Fibroblast of mammary gland (primary cell): ENCODE measurements around the gene FITM2.

Experiments
- DNase-seq: peaks from one replicate; pipeline ENCODE4 v3.0.0-alpha.2; 2010; ENCODE audit warnings: low read depth
- H3K4me3 ChIP-seq: 2 replicates; pipeline ENCODE4 v1.5.1; 2011; ENCODE audit warnings: low read depth, mild to moderate bottlenecking, low read length, moderate library complexity; ENCODE audit not compliant: control insufficient read depth
- TF ChIP-seq, protein P1 (sequence below): conservative IDR thresholded peaks from 2 replicates; pipeline ENCODE4 v1.5.1; 2011; ENCODE audit warnings: low read depth, low read length, inconsistent platforms; ENCODE audit not compliant: control insufficient read depth, insufficient read depth

The FITM2 gene

DNA sequence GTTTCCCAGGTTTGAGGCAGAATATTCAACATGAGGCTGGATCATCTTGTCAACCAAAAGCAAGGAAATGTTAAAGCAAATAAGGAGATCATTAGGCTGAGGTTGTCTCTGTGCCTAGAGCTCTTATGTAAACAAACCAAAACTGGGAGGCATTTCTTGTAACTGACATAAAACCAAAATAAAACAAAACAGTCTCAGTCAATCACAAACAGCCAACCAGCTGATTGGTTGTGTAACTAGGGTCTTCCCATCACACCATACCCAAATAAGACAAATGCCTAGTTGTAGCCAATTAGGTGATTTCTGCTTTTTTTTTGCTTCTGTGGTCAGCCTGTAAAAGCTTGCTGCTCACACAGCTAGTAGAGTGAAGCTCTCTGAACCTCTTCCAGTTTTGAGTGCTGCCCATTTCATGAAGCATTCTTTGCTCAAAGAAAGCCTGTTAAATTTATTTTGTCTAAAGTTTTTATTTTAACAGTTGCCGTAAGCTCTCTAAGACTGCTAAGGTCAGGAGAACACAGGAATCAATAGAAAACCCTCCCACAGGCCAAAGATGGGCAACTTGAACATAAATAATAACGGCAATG, 8.9 kb upstream of the FITM2 start:
- TF ChIP-seq, protein P1, sequence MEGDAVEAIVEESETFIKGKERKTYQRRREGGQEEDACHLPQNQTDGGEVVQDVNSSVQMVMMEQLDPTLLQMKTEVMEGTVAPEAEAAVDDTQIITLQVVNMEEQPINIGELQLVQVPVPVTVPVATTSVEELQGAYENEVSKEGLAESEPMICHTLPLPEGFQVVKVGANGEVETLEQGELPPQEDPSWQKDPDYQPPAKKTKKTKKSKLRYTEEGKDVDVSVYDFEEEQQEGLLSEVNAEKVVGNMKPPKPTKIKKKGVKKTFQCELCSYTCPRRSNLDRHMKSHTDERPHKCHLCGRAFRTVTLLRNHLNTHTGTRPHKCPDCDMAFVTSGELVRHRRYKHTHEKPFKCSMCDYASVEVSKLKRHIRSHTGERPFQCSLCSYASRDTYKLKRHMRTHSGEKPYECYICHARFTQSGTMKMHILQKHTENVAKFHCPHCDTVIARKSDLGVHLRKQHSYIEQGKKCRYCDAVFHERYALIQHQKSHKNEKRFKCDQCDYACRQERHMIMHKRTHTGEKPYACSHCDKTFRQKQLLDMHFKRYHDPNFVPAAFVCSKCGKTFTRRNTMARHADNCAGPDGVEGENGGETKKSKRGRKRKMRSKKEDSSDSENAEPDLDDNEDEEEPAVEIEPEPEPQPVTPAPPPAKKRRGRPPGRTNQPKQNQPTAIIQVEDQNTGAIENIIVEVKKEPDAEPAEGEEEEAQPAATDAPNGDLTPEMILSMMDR = no peak
- peak; percentile 39 for DNase-seq
- no peak overlapping the region for H3K4me3 ChIP-seq

DNA sequence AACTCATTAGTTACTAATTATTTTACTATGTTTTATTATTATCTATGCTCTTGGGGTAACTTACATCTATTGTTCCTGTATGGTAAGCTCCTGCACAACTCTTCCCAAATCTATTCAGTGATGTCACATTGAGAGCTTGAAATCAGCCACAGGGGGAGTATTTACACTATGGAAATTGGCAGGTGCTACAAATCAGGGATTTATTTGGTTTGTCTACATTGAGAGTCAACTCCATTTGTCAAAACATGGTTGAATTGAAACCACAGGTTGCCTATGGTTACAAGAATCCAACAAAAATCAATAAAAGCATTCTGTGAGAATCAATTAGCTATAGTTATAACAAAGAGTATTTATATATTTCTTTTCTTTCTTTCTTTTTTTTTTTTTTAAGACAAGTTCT, 3.9 kb upstream of the FITM2 start:
- DNase-seq = no peak

DNA sequence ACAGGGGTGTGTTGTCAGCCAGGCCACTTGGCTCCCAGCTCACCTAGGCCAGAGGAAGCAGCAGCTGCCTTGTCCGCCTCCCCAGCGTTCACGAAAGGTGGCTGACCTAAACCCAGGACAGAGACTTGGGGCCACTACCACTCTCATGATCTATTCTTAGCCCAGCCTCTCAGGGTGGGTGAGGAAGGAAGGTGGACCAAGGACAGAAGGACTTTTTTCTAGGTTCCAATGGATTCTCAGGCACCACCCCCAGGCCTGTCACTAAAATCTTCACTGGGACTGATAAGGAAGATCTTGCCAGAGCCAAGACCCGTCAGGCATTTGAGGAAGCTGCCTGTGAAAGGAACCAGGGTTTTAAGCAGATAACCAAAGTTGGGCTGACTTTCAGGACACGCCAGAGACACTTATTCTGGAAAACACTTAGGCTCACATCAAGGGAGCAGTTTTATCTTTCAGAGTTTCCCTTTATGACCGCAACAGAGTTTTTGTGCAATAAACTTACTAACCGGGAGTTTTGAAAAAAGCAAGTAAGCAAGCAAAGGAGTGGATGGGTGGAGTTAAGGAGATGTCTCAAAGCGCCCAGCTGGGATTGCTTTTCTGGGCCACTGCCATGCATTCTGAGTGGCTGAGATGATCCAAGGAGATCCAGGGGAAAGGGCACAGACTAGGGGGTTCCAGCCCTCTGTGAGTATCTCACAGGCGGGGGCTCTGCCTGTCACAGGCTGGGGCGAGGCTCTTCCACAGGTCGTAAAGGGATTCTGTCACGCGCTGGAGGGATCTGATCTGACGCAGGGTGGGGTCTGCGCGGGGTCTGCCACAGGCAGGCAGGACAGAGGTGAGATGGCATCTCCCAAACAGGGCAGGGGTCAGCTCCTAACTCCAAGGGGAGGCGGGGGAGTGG, 989 bp downstream of the FITM2 start:
- H3K4me3 ChIP-seq = peak overlapping the region; percentile 97
- peak; percentile 87 for DNase-seq
- TF ChIP-seq, protein P1 = no peak

More for the DNA sequence above, 3.9 kb upstream of the FITM2 start:
- H3K4me3 ChIP-seq = no peak overlapping the region
- TF ChIP-seq, protein P1 = no peak

DNA sequence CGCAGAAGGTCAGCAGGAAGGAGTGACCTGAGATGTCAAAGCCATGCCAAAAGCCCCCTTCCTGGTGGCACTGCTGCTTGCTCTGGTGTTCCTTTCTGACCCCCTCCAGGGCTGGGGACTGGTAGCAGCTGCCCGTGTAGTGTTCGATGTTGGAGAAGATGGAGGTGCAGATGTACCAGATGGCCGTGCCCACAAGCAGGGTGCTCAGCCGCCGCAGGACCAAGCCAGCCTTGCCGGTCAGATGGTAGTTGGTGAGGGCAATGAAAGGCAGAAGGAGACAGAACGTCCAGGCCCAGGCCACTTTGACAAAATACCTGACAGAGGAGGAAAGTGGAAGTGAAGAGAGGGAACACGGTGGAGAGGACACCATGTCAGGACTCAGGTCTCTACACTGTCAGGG, 4.1 kb downstream of the FITM2 start:
- TF ChIP-seq, protein P1 = no peak
- H3K4me3 ChIP-seq = no peak overlapping the region
- DNase-seq = no peak

DNA sequence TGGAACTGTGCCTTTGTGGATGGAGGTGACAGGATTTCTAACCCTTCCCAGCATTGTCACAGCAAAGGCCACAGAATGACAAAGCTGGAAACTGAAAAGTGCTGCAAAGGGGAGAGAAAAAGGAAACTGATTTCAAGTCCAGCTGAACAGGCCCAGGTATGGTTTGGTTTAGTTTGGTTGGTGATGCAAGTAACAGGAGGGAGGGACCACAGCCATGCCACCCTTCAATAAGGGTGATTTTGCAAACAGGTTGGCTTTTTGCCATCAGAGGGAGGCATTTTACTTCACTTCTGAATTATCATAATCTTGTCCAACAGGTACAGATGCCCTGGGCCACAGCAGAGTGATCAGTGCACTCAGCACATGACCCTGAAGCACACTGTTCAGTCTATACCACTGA, 6.6 kb downstream of the FITM2 start:
- TF ChIP-seq, protein P1 = no peak
- no peak overlapping the region for H3K4me3 ChIP-seq
- no peak for DNase-seq

DNA sequence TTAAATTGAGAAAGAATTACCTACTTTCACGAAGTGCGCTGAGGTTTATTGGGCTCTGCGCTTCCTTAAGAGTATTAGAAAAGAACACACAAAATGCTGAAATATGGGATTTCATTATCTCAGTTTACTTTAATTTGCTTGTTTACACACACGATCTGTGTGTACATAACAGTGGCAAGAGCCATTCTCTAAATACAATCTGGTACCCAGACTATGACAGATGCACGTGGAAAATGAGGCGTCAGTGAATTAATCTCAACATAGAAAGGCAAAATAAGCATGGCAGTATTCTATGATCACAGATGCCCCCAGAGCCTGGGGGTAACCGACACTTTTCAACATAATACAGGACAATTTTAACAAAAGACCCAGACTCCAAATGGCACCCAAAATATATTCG, 8.3 kb downstream of the FITM2 start:
- TF ChIP-seq, protein P1 = no peak
- no peak for DNase-seq
- H3K4me3 ChIP-seq = no peak overlapping the region
